HG03565 (cell line): ENCODE measurements around the gene ZDHHC17.
A peak's percentile ranks its signal among the peaks of the same experiment; 100 is the strongest.
"Not testable (repeated sequence)": the region's sequence is repeated elsewhere in the genome, so short reads cannot be mapped to it uniquely, and the experiment has no call there.

Source experiments
- ATAC-seq: cut with Tn5 transposase; IDR thresholded peaks from one replicate; pipeline ENCODE4 v1.9.1; 2021; ENCODE audit warnings: mild to moderate bottlenecking, moderate library complexity; ENCODE audit not compliant: unreplicated experiment

Gene ZDHHC17, protein sequence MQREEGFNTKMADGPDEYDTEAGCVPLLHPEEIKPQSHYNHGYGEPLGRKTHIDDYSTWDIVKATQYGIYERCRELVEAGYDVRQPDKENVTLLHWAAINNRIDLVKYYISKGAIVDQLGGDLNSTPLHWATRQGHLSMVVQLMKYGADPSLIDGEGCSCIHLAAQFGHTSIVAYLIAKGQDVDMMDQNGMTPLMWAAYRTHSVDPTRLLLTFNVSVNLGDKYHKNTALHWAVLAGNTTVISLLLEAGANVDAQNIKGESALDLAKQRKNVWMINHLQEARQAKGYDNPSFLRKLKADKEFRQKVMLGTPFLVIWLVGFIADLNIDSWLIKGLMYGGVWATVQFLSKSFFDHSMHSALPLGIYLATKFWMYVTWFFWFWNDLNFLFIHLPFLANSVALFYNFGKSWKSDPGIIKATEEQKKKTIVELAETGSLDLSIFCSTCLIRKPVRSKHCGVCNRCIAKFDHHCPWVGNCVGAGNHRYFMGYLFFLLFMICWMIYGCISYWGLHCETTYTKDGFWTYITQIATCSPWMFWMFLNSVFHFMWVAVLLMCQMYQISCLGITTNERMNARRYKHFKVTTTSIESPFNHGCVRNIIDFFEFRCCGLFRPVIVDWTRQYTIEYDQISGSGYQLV

DNA sequence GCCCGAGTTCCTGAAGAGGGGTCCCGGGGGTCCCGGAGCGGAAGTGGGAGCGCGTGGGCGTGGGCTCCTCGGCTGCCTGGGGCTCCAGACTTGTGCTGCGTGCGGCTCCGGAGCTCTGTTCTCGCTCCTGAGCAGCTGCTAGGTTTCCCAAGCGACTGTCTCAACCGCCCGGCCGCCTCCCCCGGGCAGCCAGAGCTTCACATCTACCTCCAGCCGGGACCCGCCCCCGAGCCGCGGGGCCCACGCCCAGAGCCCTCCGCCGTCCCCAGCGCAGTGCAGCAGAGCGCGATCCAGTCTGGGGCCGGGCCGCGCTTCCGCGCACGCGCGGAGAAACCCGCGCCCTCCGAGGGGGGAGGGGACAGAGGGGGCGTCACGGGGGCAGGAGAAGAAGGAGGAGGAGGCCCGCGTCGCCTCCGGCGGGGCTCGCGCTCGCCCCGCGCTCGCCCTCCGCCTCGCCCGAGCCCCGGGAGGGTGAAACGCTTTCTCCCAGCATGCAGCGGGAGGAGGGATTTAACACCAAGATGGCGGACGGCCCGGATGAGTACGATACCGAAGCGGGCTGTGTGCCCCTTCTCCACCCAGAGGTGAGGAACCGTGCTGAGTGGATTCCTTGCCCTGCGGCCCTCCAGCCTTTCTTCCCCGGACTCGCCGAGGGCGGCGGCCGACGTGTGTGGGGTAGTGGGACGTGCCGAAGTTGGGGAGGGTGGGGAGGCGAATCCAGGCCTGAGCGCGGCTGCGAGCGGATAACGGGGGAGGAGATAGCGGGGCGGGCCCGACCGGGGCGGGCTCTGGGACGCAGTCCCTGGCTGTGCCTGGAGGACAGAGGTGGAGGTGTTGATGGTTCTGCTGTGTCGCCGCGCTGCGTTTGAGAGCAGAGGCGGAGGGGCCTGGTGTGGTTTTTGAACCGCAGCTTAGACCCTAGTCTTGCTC is at the start of gene ZDHHC17:
TSS of gene ZDHHC17 (plus strand) at position 370 of the 930 bp plus-strand sequence. CDS start at position 492, 122 bp downstream.
- ATAC-seq = peak; percentile 86

DNA sequence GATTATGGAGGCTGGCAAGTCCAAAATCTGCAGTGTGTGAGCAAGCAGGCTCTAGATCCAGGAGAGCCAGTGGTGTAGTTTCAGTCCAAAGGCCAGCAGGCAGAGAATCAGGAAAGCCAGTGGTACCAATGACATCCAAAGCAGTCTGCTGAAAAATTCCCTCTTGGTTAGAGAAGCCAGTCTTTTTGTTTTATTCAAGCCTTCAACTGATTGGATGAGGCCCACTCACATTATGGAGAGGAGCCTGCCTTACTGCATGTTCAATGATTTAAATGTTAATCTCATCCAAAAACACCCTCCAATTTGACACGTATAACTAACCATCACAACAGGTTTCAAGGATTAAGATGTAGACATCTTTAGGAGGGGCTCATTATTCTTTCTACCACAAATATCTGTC is 49.5 kb upstream of the ZDHHC17 start:
- no peak for ATAC-seq

DNA sequence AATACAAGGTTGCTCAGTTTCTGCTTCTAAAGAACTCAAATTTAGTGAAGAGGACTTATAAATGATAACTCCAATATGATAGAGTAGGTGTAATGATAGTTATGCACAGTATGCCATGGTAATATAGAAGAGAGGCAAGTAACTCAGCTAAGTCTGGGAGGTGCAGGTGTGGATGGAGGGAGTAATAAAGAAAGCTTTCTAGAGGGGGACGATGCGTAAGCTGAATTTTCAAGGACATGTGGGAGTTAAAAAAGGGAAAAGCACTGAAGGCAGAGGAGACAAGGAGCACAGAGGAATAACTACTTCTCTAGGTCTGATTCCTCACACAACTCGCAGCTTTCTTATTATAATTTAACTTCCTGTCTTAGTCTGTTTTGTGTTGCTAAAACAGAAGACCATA is 49.1 kb upstream of the ZDHHC17 start:
- ATAC-seq = no peak

DNA sequence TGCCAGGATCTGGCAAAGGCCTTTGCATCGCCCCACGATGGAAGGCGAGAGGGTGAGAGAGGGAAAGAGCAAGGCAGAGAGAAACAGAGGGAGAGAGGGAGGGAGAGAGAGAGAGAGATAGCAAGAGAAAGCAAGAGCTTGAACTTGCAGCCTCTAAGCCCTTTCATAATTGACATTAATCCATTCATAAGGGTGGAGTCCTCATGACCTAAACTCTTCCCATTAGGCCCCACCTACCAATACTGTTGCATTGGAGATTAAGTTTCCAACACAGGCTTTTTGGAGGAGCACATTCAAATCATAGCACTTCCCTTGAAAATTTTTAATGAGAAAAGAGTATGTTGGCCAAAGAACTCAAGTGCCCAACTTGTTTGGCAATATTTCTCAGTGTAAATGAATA is 48.6 kb upstream of the ZDHHC17 start:
- ATAC-seq = no peak

DNA sequence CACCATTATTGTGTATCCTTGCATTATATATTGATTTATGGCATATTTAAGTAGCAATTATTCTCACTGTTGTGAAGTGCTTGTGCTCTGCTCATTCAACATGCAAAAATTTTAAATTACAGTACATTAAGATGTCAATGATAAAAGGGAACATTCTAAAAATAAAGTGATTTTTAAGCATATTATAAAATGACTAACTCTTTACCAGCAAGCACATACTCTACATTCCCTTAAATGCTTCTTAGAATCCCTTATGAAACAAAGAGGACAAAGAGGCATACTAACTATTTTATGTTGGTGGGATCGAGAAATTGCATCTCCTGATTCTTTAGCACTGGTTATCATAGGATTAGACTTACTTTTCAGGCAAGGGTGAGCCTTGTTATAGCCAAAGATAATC is 46.6 kb upstream of the ZDHHC17 start:
- ATAC-seq = no peak

DNA sequence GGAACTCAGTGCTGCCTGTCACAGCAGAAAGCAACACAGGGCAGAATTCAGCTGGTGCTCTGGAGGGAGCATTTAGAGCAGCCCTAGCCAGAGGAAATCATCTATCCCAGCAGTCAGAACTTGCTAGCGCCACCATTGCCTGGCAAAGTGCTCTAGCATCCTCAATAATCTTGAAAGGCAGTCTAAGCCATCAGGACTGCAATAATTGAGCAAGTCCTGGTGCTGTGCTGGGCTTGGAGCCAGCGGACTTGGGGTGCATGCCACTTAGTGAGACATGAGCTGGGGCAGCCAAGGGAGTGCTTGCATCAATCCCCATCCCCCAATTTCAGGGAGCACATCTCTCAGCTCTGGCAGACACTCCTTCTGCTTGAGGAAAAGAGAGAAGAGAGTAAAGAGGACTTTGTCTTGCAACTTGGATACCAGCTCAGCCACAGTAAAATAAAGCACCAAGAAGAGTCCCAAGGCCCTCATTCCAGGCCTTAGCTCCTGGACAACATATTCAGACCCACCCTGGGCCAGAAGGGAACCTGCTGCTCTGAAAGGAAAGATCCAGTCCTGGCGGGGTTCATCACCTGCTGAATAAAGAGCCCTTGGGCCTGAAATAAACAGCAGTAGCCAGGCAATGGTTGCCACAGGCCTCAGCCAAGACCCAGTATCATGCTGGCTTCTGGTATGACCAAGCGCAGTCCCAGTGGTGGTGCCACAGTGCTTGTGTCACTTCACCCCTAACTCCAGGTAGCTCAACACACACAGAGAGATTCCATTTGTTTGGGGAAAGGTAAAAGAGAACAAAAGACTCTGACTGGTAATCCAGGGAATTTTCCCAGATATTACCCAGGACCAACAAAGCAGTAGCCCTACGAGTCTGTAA is 44.5 kb upstream of the ZDHHC17 start:
- no peak for ATAC-seq

DNA sequence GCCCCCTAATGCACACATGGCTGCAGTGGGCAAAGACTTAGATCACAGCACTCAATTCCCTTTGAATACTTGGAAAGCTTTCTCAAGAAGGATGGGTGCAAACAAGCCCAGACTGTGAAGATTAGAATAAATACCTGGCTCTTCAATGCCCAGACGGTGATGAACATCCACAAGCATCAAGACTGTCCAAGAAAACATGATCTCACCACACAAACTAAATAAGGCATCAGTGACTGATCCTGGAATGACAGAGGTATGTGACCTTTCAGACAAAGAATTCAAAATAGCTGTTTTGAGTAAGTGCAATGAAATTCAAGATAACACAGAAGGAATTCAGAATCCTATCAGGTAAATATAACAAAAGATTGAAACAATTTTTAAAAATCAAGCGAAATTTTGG is 43.8 kb upstream of the ZDHHC17 start:
- ATAC-seq = no peak

DNA sequence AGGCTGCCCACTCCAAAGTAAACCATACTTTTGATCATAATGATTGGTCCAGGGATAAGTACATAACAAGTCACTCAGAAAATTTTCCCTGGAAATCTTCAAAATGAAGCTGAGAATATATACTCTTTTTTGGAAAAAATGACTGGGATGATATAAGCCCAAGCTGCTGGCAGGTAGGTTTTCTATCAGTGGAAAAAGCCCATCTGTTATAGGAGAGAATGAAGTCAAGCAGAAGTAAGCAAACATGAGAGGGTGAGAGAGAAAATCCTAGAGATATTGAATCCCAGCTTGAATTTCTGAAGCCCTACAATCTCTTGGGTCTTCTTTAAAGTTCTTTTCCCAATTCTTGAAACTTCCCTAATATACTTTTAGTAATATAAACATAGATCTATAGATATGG is 37.3 kb upstream of the ZDHHC17 start:
- no peak for ATAC-seq

DNA sequence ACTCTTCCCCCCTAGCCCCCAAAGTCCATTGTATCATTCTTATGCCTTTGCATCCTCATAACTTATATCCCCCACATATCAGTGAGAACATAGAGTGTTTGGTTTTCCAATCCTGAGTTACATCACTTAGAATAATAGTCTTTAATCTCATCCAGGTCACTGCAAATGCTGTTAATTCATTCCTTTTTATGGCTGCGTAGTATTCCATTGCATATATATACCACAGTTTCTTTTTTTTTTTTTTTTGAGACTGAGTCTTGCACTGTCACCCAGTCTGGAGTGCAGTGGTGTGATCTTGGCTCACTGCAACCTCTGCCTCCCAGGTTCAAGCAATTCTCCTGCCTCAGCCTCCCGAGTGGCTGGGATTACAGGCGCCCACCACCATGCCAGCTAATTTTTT is 31.7 kb upstream of the ZDHHC17 start:
- ATAC-seq = not testable (repeated sequence)

DNA sequence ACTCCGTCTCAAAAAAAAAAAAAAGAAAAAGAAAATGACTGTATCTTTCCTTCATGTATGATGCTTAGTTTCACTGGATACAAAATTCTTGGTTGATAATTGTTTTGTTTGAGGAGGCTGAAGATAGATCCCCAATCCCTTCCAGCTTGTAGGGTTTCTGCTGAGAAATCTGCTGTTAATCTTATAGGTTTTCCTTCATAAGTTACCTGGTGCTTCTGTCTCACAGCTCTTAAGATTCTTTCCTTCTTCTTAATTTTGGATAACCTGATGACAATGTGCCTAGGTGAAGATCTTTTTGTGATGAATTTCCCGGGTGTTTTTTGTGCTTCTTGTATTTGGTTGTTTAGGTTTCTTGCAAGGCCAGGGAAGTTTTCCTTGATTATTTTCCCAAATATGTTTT is 26.2 kb upstream of the ZDHHC17 start:
- ATAC-seq = not testable (repeated sequence)

DNA sequence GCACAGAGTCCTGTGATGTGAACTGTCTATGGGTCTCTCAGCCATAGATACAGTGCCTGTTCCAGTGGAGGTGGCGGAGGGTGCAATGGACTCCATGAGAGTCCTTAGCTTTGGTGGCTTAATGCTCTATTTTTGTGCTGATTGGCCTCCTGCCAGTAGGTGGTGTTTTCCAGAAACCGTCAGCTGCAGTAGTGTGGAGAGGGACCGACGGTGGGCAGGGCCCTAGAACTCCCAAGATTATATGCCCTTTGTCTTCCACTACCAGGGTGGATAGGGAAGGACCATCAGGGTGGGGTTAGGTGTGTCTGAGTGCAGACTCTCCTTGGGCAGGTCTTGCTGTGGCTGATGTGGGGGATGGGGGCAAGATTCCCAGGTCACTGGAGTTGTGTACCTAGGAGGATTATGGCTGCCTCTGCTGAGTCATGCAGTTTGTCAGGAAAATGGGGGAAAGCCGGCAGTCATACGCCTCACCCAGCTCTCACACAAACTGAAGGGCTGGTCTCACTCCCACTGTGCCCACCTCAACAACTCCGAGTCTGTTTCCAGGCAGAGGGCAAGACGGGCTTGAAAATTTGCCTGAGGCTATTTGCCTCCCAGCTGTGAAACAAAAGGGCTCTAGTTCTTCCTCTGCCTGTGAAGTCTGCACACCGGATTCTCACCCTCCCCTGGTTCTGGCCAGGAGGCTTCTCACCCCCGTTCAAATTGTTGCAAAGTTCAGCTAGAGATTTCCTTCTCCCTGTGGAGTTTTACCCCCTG is 24.9 kb upstream of the ZDHHC17 start:
- ATAC-seq = no peak

DNA sequence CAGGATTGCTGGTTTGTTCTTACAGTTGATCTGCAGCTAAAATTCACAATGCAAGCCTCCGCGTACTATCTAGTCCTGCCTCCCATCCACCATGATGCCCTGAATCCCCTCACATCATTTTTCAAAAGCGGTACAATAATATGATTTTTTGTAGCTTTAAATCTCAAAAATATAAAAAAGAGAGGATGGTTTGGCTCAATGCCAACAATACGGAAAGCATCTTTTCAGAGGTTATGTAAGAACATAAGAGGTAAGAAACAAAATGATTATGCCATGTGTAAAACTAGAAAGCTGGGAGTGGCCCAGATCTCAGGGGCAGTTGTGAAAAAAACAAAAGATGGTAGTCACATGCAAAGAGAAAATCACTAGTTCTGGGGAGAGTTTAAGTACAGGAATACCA is 24.0 kb upstream of the ZDHHC17 start:
- ATAC-seq = no peak

DNA sequence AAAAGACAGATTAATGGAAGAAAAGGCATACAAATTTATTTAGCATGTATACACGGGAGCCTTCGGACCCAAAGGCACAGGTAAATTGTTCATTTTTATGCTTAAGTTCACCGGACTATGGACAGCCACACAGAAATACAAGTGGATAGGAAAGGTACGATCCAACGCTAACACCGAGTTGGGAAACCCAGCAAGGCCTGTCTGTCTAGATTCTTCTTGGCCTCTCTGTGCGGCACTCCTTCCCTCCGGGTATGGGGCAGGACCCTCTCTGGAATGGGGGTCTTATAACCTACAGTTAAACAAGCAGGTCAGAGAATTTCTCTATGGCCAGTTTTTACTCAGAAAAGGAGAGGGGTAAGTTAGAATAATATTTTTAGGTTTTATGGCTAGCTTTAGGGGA is 23.4 kb upstream of the ZDHHC17 start:
- no peak for ATAC-seq

DNA sequence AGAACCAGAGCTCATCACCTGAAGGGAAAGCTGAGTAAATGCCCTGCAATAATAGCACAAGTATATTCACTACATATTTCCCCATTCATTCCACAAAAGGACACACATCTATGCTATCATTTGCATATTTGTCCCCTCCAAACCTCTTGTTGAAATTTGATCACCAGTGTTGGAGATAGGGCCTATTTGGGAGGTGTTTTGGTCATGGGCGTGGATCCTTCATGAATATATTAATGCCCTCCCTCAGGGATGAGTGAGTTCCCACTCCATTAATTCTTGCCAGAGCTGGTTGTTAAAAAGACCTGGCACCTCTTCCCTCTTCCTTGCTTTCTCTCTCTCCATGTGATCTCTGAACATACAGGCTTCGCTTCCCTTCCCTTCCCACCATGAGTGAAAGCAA is 18.6 kb upstream of the ZDHHC17 start:
- ATAC-seq = no peak

DNA sequence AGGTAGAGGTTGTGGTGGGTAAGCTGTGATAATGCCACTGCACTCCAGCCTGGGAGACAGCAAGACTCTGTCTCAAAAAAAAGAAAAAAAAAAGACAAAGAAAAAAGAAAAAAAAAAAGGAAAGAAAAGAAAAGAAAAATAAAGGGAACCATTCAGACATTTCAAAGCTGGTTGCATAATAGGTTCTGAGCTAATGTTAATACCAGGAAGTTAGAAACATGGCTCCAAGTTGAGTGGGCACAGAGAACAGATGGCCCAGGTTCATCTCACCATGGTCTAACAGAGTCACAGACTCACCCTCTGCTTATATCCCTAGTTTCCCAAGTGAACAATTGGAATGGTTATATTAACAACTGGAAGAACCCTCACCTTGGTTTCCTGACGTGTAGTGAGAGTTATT is 17.4 kb upstream of the ZDHHC17 start:
- no peak for ATAC-seq

DNA sequence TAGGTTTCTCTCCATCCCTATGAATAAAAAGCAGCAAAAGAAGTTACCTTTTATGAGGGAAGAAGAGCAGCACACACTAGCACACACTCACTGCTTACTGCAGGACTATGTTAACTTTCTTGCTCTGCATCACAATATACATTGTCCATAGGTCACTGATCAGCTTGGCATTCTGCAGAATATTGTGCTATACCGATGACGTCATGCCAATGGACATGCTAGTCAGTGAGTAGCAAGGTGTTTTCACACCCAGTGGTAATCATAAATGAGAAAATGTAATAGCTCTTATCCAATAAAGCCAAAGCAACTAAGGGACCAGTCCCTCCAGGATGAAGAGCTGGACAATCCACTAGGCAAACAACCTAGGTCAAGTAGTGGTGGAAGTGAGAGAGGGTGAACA is 16.7 kb upstream of the ZDHHC17 start:
- no peak for ATAC-seq

DNA sequence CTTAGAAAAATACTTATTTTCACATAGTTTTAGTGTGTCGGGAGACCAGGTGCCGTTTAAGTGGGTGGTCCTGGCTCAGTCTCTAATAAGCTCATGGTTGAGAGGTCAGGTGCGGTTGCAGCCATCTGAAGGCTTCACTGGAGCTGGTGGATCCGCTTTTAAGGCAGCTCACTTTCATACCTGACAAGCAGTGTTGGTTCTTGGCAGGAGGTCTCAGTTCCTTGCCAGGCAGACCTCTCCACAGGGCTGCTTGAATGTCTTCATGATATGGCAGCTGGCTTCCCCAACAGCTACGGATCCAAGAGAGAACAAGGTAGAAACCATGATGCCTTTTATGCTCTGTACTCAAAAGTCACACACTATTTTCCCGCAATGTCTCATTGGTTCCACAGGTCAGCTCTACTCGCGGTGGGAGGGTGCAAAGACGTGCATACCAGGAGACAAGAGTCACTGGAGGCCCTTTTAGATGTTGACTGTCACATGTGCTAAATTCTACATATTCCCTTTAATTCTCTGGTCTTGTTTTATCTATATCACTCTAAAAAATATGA is 8.0 kb upstream of the ZDHHC17 start:
- no peak for ATAC-seq

DNA sequence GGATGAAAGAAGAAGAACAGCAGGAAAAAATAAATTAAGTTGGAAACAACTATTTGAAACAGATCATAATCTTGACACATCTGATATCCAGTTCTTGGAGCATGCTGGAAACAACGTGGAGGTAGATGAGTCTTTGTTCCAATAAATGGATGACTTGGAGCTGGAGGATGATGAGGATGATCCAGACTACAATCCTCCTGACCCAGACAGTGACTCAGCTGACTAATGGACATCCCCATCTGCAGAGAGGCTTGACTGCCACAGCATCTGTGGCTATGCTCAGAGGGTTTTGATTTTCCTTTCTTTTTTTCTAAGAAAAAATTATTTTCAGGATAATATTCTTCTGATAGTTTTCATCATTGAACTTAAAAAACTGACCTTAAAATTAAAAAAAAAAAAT is 6.2 kb upstream of the ZDHHC17 start:
- no peak for ATAC-seq

DNA sequence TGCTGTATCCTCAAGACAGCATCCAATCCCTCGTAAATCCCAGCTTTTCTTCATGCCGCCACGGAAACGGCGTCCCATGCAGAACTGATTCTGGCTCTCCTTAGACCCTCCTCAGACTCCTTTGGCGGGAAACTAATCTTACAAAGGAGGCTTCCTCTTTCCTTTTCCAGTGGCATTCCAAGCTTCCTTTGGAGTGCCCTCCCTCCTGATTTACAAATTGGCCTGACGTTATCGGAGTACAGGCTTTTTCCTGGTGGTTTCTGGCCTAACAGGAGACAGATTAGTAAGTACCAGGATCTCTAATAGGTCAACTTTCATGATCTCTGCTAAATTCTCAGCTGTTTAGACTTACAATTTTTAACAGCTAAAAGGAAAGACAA is 1.3 kb upstream of the ZDHHC17 start:
- ATAC-seq = no peak

DNA sequence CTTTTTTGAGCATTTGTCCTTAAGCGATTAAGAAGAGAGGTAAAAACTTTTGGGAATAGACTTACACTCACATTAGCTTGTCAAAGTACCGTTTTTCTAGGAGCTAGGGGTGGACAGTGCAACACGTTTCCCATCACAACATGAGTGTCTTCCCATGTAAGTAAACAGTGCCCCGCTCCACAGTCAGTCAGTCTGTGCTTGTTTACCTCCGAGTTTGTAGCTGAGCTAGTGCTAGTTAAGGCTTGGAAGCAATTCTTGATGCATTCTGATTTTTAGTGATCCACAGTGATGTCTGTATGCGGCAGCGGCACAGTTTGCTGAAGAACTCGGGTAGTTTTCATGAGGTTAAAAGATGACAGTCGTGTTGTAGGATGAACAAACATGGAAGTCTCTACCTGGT is 941 bp downstream of the ZDHHC17 start:
- no peak for ATAC-seq
